Ishikawa (cell line): ENCODE data around the gene ABR.

Experiments used
- CEBPB ChIP-seq: IDR thresholded peaks from 2 replicates; pipeline ENCODE4 v1.6.1; 2012
- CREB1 ChIP-seq: IDR thresholded peaks from 2 replicates; pipeline ENCODE4 v1.6.1; 2012; ENCODE audit warnings: low read depth
- EGR1 ChIP-seq: IDR thresholded peaks from 2 replicates; pipeline ENCODE4 v1.6.1; 2012
- EP300 ChIP-seq: IDR thresholded peaks from 2 replicates; pipeline ENCODE4 v1.6.1; 2012; ENCODE audit warnings: borderline replicate concordance
- FOXM1 ChIP-seq: IDR thresholded peaks from 2 replicates; pipeline ENCODE4 v1.6.1; 2012; ENCODE audit warnings: low read depth, borderline replicate concordance
- NFIC ChIP-seq: IDR thresholded peaks from 2 replicates; pipeline ENCODE4 v1.6.1; 2012
- RAD21 ChIP-seq: IDR thresholded peaks from 2 replicates; pipeline ENCODE4 v1.6.1; 2012; ENCODE audit warnings: low read depth
- TAF1 ChIP-seq: IDR thresholded peaks from 2 replicates; pipeline ENCODE4 v1.6.1; 2012; ENCODE audit warnings: low read depth, mild to moderate bottlenecking
- TCF12 ChIP-seq: IDR thresholded peaks from 2 replicates; pipeline ENCODE4 v1.6.1; 2012; ENCODE audit warnings: low read depth
- TEAD4 ChIP-seq: IDR thresholded peaks from 2 replicates; pipeline ENCODE4 v1.6.1; 2012
- YY1 ChIP-seq: IDR thresholded peaks from 2 replicates; pipeline ENCODE4 v1.6.1; 2012; ENCODE audit warnings: low read depth
- ZBTB7A ChIP-seq: IDR thresholded peaks from 2 replicates; pipeline ENCODE4 v1.6.1; 2012; ENCODE audit warnings: low read depth
- TF ChIP-seq, protein P1 (sequence below): IDR thresholded peaks from 2 replicates; pipeline ENCODE4 v1.6.1; 2012; ENCODE audit warnings: low read depth, mild to moderate bottlenecking
- TF ChIP-seq, protein P2 (sequence below): IDR thresholded peaks from 2 replicates; pipeline ENCODE4 v1.6.1; 2012
- TF ChIP-seq, protein P3 (sequence below): IDR thresholded peaks from 2 replicates; pipeline ENCODE4 v1.6.1; 2012

The ABR gene

DNA sequence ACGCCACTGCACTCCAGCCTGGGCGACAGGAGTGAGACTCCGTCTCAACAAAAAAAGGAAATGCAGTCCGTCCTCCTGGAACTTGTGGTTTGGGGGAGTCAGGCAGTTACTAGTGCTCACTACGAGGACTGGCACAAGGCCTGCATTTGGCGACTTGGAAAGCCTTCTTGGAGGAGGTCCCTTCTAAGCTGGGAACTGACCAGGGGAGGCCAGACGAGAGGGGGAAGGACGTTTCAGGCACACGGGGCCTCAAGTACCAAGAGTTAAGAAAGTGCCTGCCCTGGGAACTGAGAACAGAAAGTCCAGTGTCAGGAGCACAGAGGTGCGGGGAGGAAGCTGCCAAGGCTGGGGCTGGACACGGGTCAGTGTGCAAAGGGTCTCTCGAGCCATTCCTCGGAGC, 89.9 kb downstream of the ABR start:
- TF ChIP-seq NFIC (no peak), ZBTB7A (no peak), EGR1 (no peak), FOXM1 (no peak), TCF12 (no peak), TAF1 (no peak), YY1 (no peak)
- TF ChIP-seq, protein P1, sequence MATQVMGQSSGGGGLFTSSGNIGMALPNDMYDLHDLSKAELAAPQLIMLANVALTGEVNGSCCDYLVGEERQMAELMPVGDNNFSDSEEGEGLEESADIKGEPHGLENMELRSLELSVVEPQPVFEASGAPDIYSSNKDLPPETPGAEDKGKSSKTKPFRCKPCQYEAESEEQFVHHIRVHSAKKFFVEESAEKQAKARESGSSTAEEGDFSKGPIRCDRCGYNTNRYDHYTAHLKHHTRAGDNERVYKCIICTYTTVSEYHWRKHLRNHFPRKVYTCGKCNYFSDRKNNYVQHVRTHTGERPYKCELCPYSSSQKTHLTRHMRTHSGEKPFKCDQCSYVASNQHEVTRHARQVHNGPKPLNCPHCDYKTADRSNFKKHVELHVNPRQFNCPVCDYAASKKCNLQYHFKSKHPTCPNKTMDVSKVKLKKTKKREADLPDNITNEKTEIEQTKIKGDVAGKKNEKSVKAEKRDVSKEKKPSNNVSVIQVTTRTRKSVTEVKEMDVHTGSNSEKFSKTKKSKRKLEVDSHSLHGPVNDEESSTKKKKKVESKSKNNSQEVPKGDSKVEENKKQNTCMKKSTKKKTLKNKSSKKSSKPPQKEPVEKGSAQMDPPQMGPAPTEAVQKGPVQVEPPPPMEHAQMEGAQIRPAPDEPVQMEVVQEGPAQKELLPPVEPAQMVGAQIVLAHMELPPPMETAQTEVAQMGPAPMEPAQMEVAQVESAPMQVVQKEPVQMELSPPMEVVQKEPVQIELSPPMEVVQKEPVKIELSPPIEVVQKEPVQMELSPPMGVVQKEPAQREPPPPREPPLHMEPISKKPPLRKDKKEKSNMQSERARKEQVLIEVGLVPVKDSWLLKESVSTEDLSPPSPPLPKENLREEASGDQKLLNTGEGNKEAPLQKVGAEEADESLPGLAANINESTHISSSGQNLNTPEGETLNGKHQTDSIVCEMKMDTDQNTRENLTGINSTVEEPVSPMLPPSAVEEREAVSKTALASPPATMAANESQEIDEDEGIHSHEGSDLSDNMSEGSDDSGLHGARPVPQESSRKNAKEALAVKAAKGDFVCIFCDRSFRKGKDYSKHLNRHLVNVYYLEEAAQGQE, result no peak
- TF ChIP-seq, protein P2, sequence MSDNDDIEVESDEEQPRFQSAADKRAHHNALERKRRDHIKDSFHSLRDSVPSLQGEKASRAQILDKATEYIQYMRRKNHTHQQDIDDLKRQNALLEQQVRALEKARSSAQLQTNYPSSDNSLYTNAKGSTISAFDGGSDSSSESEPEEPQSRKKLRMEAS, result no peak

DNA sequence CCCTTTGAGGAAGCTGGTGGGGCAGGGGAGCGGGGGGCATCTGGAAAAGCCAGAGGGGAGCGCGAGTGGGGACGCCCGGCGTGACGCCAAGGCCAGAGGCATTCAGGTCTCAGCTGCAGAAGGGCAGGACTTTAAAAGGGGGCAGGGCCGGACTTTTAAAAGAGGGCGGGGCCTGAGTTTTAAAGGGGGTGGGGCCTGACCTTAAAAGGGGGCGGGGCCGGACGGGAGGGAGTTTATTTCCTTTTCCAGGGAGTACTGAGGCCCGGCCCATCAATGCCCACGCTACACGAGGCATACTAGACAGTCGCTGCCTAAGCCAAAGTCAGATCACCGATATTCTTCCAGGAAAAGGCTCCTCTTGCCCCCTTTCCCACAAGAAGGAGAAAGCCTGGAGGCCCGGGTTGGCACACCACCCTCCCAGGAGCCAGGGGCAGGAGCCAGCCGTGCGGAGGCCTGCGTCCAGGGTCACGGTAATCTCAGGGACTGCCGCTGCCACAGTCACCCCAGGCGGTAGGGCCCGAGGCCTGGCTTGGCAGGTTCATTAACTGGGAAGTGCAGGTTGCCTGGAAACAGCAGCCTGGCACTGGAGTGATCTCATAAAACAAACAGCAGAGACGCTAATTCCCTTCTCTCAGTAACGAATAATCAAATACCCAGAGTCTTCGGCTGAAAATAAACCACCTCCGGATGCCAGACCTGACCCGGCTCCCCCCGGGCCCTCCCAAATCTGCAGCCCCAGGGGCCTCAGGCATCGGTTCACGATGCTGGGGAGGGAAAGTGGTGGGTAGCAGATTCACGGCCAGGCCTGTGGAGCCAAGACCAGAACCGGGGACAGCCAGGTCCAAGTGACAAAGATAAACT, 92.2 kb downstream of the ABR start:
- TF ChIP-seq TAF1, result no peak
- TF ChIP-seq, protein P2, result peak; percentile 60
- TF ChIP-seq CREB1, result no peak

DNA sequence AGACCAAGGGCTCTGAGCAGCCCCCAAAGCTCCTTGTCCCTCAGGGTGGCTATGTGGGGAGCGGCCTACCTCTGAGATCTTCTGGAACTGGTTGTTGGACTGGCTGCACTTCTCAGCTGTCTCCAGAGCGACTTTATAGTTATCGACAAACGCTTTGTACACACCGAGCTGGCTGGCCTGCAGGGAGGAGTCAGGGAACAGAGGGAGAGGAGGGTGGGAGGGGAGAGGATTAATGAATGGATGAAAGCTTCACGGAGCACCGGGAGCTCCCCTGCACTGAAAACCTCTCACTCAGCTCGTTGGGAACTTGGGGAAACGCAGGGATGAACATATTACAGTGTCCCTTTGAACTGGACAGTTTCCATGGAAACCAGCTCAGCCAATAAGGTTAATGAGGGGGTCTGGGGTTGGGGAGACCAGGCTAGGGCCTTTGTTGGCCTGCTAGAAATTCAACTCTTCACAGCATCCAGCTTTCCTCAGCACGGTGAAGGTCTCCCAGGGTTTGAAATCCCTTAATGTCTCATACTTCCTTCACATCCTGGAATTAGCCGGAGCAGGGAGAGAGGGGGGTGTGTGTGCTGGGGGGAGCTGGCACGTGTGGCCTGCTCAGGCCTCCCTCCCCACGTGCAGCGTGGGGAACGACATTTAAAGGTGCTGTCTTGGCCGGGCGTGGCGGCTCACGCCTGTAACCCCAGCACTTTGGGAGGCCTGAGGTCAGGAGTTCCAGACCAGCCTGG, 96.2 kb downstream of the ABR start:
- TF ChIP-seq, protein P2, result no peak
- no peak for TF ChIP-seq NFIC
- no peak for TF ChIP-seq TAF1
- TF ChIP-seq TCF12, result no peak
- no peak for TF ChIP-seq EGR1
- TF ChIP-seq FOXM1, result no peak
- TF ChIP-seq TEAD4, result no peak
- no peak for TF ChIP-seq CREB1
- TF ChIP-seq RAD21, result no peak
- no peak for TF ChIP-seq ZBTB7A
- TF ChIP-seq YY1, result no peak
- TF ChIP-seq EP300, result no peak
- TF ChIP-seq, protein P3, sequence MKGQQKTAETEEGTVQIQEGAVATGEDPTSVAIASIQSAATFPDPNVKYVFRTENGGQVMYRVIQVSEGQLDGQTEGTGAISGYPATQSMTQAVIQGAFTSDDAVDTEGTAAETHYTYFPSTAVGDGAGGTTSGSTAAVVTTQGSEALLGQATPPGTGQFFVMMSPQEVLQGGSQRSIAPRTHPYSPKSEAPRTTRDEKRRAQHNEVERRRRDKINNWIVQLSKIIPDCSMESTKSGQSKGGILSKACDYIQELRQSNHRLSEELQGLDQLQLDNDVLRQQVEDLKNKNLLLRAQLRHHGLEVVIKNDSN, result no peak
- TF ChIP-seq CEBPB, result no peak
- TF ChIP-seq, protein P1, result no peak

DNA sequence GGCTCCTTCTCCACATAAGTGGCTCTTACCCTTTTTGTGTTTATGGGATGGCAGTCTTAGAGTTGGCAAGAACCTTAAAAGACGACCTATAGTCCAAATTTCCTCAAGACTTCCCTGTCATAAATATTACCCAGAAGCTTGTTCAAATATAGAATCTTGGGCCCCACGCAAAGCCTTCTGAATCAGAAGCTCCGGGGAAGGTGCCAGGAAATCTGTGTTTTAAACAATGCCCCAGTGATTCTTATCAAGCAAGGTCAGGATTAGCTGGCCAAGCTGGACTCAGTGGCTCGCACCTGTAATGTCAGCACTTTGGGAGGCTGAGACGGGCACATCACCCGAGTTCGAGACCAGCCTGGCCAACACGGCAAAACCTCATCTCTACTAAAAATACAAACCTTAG, 97.2 kb downstream of the ABR start:
- TF ChIP-seq TEAD4 (no peak), CEBPB (no peak), FOXM1 (no peak), YY1 (no peak)
- TF ChIP-seq, protein P2, result no peak

DNA sequence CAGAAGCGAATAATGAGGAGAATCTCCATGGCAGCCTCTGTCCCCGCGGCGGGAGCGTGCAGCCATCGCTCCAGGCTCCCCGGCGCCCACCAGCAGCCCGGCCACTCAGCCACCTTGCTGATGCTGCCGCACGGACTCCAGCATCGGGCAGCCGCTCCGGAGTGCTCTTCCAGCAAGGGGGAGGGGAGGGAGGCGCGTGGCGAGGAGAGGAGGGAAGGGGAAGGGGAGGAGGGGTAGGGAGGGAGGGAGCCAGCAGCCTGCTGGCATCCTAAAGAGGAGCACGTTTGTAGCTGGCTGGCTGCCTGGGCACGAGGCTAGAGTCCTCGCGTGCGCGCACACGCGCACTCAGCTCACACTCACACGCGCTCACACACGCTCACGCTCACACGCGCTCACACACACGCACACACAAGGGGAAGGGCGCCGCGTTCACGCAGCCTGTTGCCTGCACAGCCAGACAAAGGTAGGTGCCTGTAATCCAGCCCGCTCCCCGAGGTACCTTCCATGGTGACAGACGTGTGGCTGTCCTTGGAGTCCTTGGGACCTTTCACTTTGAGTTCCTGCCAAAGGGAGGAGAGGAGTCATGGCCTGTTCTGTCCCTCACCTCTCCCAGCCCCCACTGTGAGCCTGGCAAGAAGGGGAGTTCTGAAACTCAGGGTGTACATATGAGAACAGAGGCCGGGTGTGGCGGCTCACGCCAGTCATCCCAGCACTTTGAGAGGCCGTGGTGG, 100.8 kb downstream of the ABR start:
- TF ChIP-seq CEBPB (no peak), YY1 (no peak), NFIC (no peak)
